ENCODE measurements around the gene IL17RC.

The IL17RC gene

GRCh38 chr3:9902372-9903237 lies 14.3 kb upstream of the IL17RC start, which contains the start of gene IL17RE:
Gene IL17RE (plus strand): TSS chr3:9902848. CDS start chr3:9902933, 85 bp downstream.
- Histone ChIP-seq H3K4me3 (replicated peaks; ENCODE audit: low read depth, low read length) (no peak within 1 kb of the TSS), H3K36me3 (ENCODE audit: control insufficient read depth, insufficient read depth, low read length) (no peaks in the 10 kb centered on the region; the same call in 1 of the 2 replicates), H3K27me3 (replicated peaks; ENCODE audit: control insufficient read depth, insufficient read depth, low read length) (no peaks in the 10 kb centered on the region)
- no peak for DNase-seq (ENCODE audit: extremely low read depth, insufficient read length)
- TF ChIP-seq CTCF (IDR thresholded peaks at IDR 0.05; ENCODE audit: insufficient read depth, low read length, poor library complexity, severe bottlenecking), result no peak

- DNase-seq (ENCODE audit: extremely low read depth, insufficient read length), result no peak
- Histone ChIP-seq H3K27me3 (replicated peaks; ENCODE audit: control insufficient read depth, insufficient read depth, low read length) (no peaks in the 10 kb centered on the region), H3K4me3 (replicated peaks; ENCODE audit: low read depth, low read length) (no peak overlapping the region), H3K36me3 (ENCODE audit: control insufficient read depth, insufficient read depth, low read length) (no peaks in the 10 kb centered on the region; the same call in 1 of the 2 replicates)
- TF ChIP-seq CTCF (IDR thresholded peaks at IDR 0.05; ENCODE audit: insufficient read depth, low read length, poor library complexity, severe bottlenecking), result no peak
These were observed 13.7 kb upstream of the IL17RC start for GRCh38 chr3:9903238-9903624.

GRCh38 chr3:9903904-9904303 lies 13.0 kb upstream of the IL17RC start:
- no peaks in the 10 kb centered on the region for H3K27me3 ChIP-seq (replicated peaks; ENCODE audit: control insufficient read depth, insufficient read depth, low read length)
- DNase-seq (ENCODE audit: extremely low read depth, insufficient read length), result no peak
- TF ChIP-seq CTCF (IDR thresholded peaks at IDR 0.05; ENCODE audit: insufficient read depth, low read length, poor library complexity, severe bottlenecking), result no peak
- H3K4me3 ChIP-seq (replicated peaks; ENCODE audit: low read depth, low read length), result no peak overlapping the region
- H3K36me3 ChIP-seq (ENCODE audit: control insufficient read depth, insufficient read depth, low read length), result no peaks in the 10 kb centered on the region

GRCh38 chr3:9906480-9906879 lies 10.4 kb upstream of the IL17RC start:
- Histone ChIP-seq H3K27me3 (replicated peaks; ENCODE audit: control insufficient read depth, insufficient read depth, low read length) (no peaks in the 10 kb centered on the region), H3K4me3 (replicated peaks; ENCODE audit: low read depth, low read length) (no peak overlapping the region), H3K36me3 (ENCODE audit: control insufficient read depth, insufficient read depth, low read length) (no peaks in the 10 kb centered on the region)
- DNase-seq (ENCODE audit: extremely low read depth, insufficient read length), result no peak
- no peak for TF ChIP-seq CTCF (IDR thresholded peaks at IDR 0.05; ENCODE audit: insufficient read depth, low read length, poor library complexity, severe bottlenecking)

GRCh38 chr3:9908286-9908685 lies 8.6 kb upstream of the IL17RC start:
- no peak overlapping the region for H3K4me3 ChIP-seq (replicated peaks; ENCODE audit: low read depth, low read length)
- no peaks in the 10 kb centered on the region for H3K27me3 ChIP-seq (replicated peaks; ENCODE audit: control insufficient read depth, insufficient read depth, low read length)
- no peaks in the 10 kb centered on the region for H3K36me3 ChIP-seq (ENCODE audit: control insufficient read depth, insufficient read depth, low read length)
- DNase-seq (ENCODE audit: extremely low read depth, insufficient read length), result no peak
- TF ChIP-seq CTCF (IDR thresholded peaks at IDR 0.05; ENCODE audit: insufficient read depth, low read length, poor library complexity, severe bottlenecking), result no peak

All from GM06990 (cell line).